Measurements from ENCODE around the gene ATF4. TPM values are rescaled to one million over a fixed set of nuclear protein-coding genes. Genes with fewer than 3 reads are reported as not detected.

Gene ATF4
- total RNA-seq, 1 experiment from 2014 or later = 177 TPM

DNA sequence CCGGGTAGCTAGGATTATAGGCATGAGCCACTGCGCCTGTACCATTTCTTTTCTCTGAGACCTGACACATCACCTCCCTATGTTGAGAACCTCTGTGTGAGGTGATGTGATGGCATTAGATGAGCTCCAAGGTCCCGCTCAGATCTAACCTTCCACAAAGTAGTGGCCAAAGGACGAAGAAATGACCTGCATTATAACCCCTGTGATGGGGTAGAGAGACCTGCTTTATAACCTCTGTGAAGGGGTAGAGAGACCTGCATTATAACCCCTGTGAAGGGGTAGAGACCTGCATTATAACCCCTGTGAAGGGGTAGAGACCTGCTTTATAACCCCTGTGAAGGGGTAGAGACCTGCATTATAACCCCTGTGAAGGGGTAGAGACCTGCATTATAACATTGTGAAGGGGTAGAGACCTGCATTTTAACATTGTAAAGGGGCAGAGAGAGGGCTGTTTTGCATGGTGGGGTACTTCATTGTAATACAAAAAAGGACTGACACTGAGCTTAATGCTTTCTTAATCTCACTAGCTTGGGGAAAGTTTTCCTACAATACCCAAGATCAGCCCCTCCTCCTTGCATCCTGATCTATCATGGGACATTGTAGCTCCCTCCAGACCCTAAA, 9.7 kb upstream of the ATF4 start:
- Histone ChIP-seq H3K27ac (ENCODE audit: low read length) (no peak overlapping the region), H3K9me3 (ENCODE audit: control insufficient read depth, insufficient read depth, low read depth, low read length) (no peaks in the 10 kb centered on the region), H3K36me3 (ENCODE audit: control insufficient read depth, insufficient read depth, low read length) (peaks cover 5% of the 10 kb centered on the region), H3K27me3 (ENCODE audit: control insufficient read depth, insufficient read depth, low read length) (no peaks in the 10 kb centered on the region), H3K4me1 (ENCODE audit: control insufficient read depth, insufficient read depth, low read length) (no peaks in the 10 kb centered on the region), H3K4me3 (ENCODE audit: low read depth in 2 of 2, low read length in 2 of 2) (no peak overlapping the region)
- CTCF ChIA-PET = interaction anchor here (1.9 kb wide), 1 partner anchor 14 kb away, joined by 5 read pairs; no protein-coding TSS in a partner anchor
- POLR2A ChIA-PET = no interaction called here
- TF ChIP-seq, protein P1, sequence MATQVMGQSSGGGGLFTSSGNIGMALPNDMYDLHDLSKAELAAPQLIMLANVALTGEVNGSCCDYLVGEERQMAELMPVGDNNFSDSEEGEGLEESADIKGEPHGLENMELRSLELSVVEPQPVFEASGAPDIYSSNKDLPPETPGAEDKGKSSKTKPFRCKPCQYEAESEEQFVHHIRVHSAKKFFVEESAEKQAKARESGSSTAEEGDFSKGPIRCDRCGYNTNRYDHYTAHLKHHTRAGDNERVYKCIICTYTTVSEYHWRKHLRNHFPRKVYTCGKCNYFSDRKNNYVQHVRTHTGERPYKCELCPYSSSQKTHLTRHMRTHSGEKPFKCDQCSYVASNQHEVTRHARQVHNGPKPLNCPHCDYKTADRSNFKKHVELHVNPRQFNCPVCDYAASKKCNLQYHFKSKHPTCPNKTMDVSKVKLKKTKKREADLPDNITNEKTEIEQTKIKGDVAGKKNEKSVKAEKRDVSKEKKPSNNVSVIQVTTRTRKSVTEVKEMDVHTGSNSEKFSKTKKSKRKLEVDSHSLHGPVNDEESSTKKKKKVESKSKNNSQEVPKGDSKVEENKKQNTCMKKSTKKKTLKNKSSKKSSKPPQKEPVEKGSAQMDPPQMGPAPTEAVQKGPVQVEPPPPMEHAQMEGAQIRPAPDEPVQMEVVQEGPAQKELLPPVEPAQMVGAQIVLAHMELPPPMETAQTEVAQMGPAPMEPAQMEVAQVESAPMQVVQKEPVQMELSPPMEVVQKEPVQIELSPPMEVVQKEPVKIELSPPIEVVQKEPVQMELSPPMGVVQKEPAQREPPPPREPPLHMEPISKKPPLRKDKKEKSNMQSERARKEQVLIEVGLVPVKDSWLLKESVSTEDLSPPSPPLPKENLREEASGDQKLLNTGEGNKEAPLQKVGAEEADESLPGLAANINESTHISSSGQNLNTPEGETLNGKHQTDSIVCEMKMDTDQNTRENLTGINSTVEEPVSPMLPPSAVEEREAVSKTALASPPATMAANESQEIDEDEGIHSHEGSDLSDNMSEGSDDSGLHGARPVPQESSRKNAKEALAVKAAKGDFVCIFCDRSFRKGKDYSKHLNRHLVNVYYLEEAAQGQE (IDR thresholded peaks at IDR 0.05; ENCODE audit: insufficient read depth in 1 of 2, low read depth in 2 of 2, low read length in 1 of 2) = no peak
- no peak for TF ChIP-seq POLR2AphosphoS5 (IDR thresholded peaks at IDR 0.05; ENCODE audit: low read depth, low read length)
- TF ChIP-seq SIN3A (IDR thresholded peaks at IDR 0.05; ENCODE audit: borderline replicate concordance, insufficient read depth, low read depth, low read length) = no peak
- TF ChIP-seq TCF7L2 (IDR thresholded peaks at IDR 0.05; ENCODE audit: low read depth, low read length) = no peak
- DNase-seq (ENCODE audit: low read depth, low spot score) (no peak), ATAC-seq (no peak)
- intact Hi-C loops (cut with micrococcal nuclease; ENCODE audit: unreplicated experiment) (no loop called here), in situ Hi-C loops (cut with HindIII; ENCODE audit: low pct_unique_long_range_greater_than_20kb, low sequenced_read_pairs) (no loop called here)
- no TSS peak for BruUV-seq (replicated peaks)

- Histone ChIP-seq H3K27ac (ENCODE audit: low read length) (no peak overlapping the region), H3K27me3 (ENCODE audit: control insufficient read depth, insufficient read depth, low read length) (no peaks in the 10 kb centered on the region), H3K9me3 (ENCODE audit: control insufficient read depth, insufficient read depth, low read depth, low read length) (no peaks in the 10 kb centered on the region), H3K4me3 (ENCODE audit: low read depth in 2 of 2, low read length in 2 of 2) (no peak overlapping the region), H3K36me3 (ENCODE audit: control insufficient read depth, insufficient read depth, low read length) (peaks cover 8% of the 10 kb centered on the region), H3K4me1 (ENCODE audit: control insufficient read depth, insufficient read depth, low read length) (no peaks in the 10 kb centered on the region)
- POLR2A ChIA-PET = no interaction called here
- no peak for ATAC-seq
- CTCF ChIA-PET = no interaction called here
- intact Hi-C loops (cut with micrococcal nuclease; ENCODE audit: unreplicated experiment) (no loop called here), in situ Hi-C loops (cut with HindIII; ENCODE audit: low pct_unique_long_range_greater_than_20kb, low sequenced_read_pairs) (no loop called here)
- DNase-seq (ENCODE audit: low read depth, low spot score) = no peak
- no TSS peak for BruUV-seq (replicated peaks)
- TF ChIP-seq SIN3A (IDR thresholded peaks at IDR 0.05; ENCODE audit: borderline replicate concordance, insufficient read depth, low read depth, low read length) (no peak), TCF7L2 (IDR thresholded peaks at IDR 0.05; ENCODE audit: low read depth, low read length) (no peak), POLR2AphosphoS5 (IDR thresholded peaks at IDR 0.05; ENCODE audit: low read depth, low read length) (no peak)
- TF ChIP-seq, protein P1 (IDR thresholded peaks at IDR 0.05; ENCODE audit: insufficient read depth in 1 of 2, low read depth in 2 of 2, low read length in 1 of 2) = no peak
- TF ChIP-seq, protein P2, sequence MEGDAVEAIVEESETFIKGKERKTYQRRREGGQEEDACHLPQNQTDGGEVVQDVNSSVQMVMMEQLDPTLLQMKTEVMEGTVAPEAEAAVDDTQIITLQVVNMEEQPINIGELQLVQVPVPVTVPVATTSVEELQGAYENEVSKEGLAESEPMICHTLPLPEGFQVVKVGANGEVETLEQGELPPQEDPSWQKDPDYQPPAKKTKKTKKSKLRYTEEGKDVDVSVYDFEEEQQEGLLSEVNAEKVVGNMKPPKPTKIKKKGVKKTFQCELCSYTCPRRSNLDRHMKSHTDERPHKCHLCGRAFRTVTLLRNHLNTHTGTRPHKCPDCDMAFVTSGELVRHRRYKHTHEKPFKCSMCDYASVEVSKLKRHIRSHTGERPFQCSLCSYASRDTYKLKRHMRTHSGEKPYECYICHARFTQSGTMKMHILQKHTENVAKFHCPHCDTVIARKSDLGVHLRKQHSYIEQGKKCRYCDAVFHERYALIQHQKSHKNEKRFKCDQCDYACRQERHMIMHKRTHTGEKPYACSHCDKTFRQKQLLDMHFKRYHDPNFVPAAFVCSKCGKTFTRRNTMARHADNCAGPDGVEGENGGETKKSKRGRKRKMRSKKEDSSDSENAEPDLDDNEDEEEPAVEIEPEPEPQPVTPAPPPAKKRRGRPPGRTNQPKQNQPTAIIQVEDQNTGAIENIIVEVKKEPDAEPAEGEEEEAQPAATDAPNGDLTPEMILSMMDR (IDR thresholded peaks at IDR 0.05) = no peak
Observed at GRCh38 chr22:39511226-39511625, 9.1 kb upstream of the ATF4 start.

Data from Panc1 (cell line).